Vagina (tissue), 2 donors: ENCODE data around the gene TEAD1.

Source experiments
- POLR2AphosphoS5 ChIP-seq, 2 donors: sonication (generic); formaldehyde crosslinking; IDR thresholded peaks; one replicate each; pipeline ENCODE4 v1.9.0; 2017; ENCODE audit warnings: antibody characterized with exemption in 2 of 2, mild to moderate bottlenecking in 2 of 2, low read depth in 1 of 2; ENCODE audit not compliant: insufficient read depth in 1 of 2
- TF ChIP-seq, protein P1 (sequence below), 3 experiments: fragments of 450-650 bp in 2 of 3; fragments of 200-600 bp in 1 of 3; sonication (generic) in 1 of 3; IDR thresholded peaks; one replicate each; pipeline ENCODE4 v1.5.1; 2017 to 2019; ENCODE audit warnings: antibody characterized with exemption in 3 of 3, mild to moderate bottlenecking in 2 of 3, moderate library complexity in 2 of 3

DNA sequence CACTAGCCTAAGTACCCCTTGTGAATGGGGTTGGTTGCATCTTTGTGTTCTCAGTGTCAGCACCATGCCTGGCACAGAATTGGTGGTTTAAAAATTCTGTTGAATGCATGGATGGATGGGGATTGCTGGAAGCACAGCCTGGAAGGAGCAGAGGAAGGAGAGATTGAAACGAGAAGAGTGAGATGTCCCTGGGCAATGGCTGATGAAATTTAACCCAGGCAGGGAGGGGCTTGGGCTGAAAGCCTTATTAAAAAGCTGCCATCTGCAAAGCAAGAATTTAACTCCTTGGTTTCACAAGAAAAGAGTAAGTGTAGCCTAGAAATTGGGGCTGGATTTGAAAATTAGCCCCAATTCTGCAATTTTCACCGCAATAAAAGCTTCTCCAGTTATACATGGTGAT lies 126.7 kb downstream of the TEAD1 start:
- TF ChIP-seq, protein P1, sequence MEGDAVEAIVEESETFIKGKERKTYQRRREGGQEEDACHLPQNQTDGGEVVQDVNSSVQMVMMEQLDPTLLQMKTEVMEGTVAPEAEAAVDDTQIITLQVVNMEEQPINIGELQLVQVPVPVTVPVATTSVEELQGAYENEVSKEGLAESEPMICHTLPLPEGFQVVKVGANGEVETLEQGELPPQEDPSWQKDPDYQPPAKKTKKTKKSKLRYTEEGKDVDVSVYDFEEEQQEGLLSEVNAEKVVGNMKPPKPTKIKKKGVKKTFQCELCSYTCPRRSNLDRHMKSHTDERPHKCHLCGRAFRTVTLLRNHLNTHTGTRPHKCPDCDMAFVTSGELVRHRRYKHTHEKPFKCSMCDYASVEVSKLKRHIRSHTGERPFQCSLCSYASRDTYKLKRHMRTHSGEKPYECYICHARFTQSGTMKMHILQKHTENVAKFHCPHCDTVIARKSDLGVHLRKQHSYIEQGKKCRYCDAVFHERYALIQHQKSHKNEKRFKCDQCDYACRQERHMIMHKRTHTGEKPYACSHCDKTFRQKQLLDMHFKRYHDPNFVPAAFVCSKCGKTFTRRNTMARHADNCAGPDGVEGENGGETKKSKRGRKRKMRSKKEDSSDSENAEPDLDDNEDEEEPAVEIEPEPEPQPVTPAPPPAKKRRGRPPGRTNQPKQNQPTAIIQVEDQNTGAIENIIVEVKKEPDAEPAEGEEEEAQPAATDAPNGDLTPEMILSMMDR (IDR thresholded peaks at IDR 0.05), result no peak
- TF ChIP-seq POLR2AphosphoS5 (IDR thresholded peaks at IDR 0.05; ENCODE audit: insufficient read depth in 1 of 2, low read depth in 1 of 2), result no peak
